Prostate gland (tissue), 2 donors: ENCODE data around the gene ALPK3. TPM values are rescaled to one million over a fixed set of nuclear protein-coding genes. Genes with fewer than 3 reads are reported as not detected.

Source experiments
- DNase-seq: peaks from one replicate; pipeline ENCODE4 v3.0.0-alpha.2; 2019; ENCODE audit warnings: low spot score
- H3K27ac ChIP-seq, 2 donors: fragments of 200-600 bp; sonication (generic); 2 replicates each; pipeline ENCODE4 v1.5.1; 2017 to 2019
- H3K27me3 ChIP-seq: fragments of 200-600 bp; sonication (generic); replicated peaks from 2 replicates; pipeline ENCODE4 v1.5.1; 2019; ENCODE audit not compliant: insufficient read depth
- H3K36me3 ChIP-seq, 2 donors: fragments of 200-600 bp; sonication (generic); 1 replicate in 1 of 2; 2 replicates in 1 of 2; pipeline versions ENCODE4 v1.5.1 to v1.8.1; 2017 to 2019
- H3K4me1 ChIP-seq: fragments of 200-600 bp; sonication (generic); replicated peaks from 2 replicates; pipeline ENCODE4 v1.5.1; 2019
- H3K4me3 ChIP-seq, 2 donors: fragments of 200-600 bp; sonication (generic); 2 replicates each; pipeline ENCODE4 v1.5.1; 2017 to 2019
- H3K9me3 ChIP-seq: fragments of 200-600 bp; sonication (generic); 2 replicates; pipeline ENCODE4 v1.5.1; 2017
- CTCF ChIP-seq, 4 experiments: fragments of 200-600 bp in 2 of 4; fragments of 450-650 bp in 2 of 4; sonication (generic) in 2 of 4; IDR thresholded peaks; 1 replicate in 3 of 4; 2 replicates in 1 of 4; pipeline ENCODE4 v1.5.1; 2016 to 2019; ENCODE audit warnings: antibody characterized with exemption in 4 of 4, mild to moderate bottlenecking in 2 of 4, moderate library complexity in 2 of 4
- POLR2A ChIP-seq: fragments of 450-650 bp; IDR thresholded peaks from one replicate; pipeline ENCODE4 v1.6.1; 2016; ENCODE audit warnings: antibody characterized with exemption, mild to moderate bottlenecking
- POLR2AphosphoS5 ChIP-seq: sonication (generic); formaldehyde crosslinking; IDR thresholded peaks from one replicate; pipeline ENCODE4 v1.6.1; 2017; ENCODE audit warnings: antibody characterized with exemption
- WGBS: methylation state at CpG from one replicate; pipeline ENCODE4 v1.1.5; 2018; 5-methylcytosine and 5-hydroxymethylcytosine counted together
- intact Hi-C: fragments of 100-400 bp; cut with DNase I; formaldehyde crosslinking; loops from one replicate; pipeline ENCODE4 v1.14.2; 2022
- total RNA-seq, 2 donors: library from RNA; depleted of rRNA; stranded (reverse); fragments of >200 nt; gene quantifications; one replicate each; pipeline ENCODE4 v1.1.0, GENCODE V29; 2016

Gene ALPK3
- total RNA-seq, 2 donors from 2014 or later = 0.68 to 7.2 TPM

- intact Hi-C loops = no loop called here
- no peak for DNase-seq
- Histone ChIP-seq H3K27me3 (no peaks in the 10 kb centered on the region), H3K9me3 (no peaks in the 10 kb centered on the region), H3K4me3 (no peak overlapping the region), H3K36me3 (no peaks in the 10 kb centered on the region), H3K4me1 (peaks cover 4% of the 10 kb centered on the region), H3K27ac (no peak overlapping the region)
- TF ChIP-seq CTCF (IDR thresholded peaks at IDR 0.05) (no peak), POLR2AphosphoS5 (no peak), POLR2A (no peak)
- 75% methylated on average over 13 of the region's 13 CpGs for WGBS
Measured at GRCh38 chr15:84863565-84864443, 46.6 kb downstream of the ALPK3 start.

- Histone ChIP-seq H3K27ac (no peak overlapping the region), H3K27me3 (no peaks in the 10 kb centered on the region), H3K4me3 (no peak overlapping the region), H3K36me3 (no peaks in the 10 kb centered on the region), H3K9me3 (no peaks in the 10 kb centered on the region), H3K4me1 (peaks cover 4% of the 10 kb centered on the region)
- TF ChIP-seq CTCF (IDR thresholded peaks at IDR 0.05) = no peak
- no peak for TF ChIP-seq POLR2A
- no peak for TF ChIP-seq POLR2AphosphoS5
- DNase-seq = no peak
- WGBS = 71% methylated on average over 7 of the region's 7 CpGs
- intact Hi-C loops = no loop called here
Measured at GRCh38 chr15:84864444-84864795, 47.3 kb downstream of the ALPK3 start.

- no peaks in the 10 kb centered on the region for H3K27me3 ChIP-seq
- WGBS = 96% methylated on average over 5 of the region's 5 CpGs
- intact Hi-C loops = no loop called here
- no peaks in the 10 kb centered on the region for H3K9me3 ChIP-seq
- peaks cover 4% of the 10 kb centered on the region for H3K4me1 ChIP-seq
- TF ChIP-seq POLR2A (no peak), CTCF (IDR thresholded peaks at IDR 0.05) (no peak), POLR2AphosphoS5 (no peak)
- H3K36me3 ChIP-seq = no peaks in the 10 kb centered on the region
- no peak overlapping the region for H3K4me3 ChIP-seq
- H3K27ac ChIP-seq = no peak overlapping the region
- no peak for DNase-seq
Measured at GRCh38 chr15:84865074-84865569, 48.0 kb downstream of the ALPK3 start.

- no peaks in the 10 kb centered on the region for H3K9me3 ChIP-seq
- TF ChIP-seq POLR2A = no peak
- no peak for TF ChIP-seq CTCF (IDR thresholded peaks at IDR 0.05)
- no peak for TF ChIP-seq POLR2AphosphoS5
- WGBS = 87% methylated on average over 12 of the region's 12 CpGs
- no peaks in the 10 kb centered on the region for H3K36me3 ChIP-seq
- H3K4me1 ChIP-seq = no peaks in the 10 kb centered on the region
- H3K27ac ChIP-seq = no peak overlapping the region
- H3K27me3 ChIP-seq = no peaks in the 10 kb centered on the region
- intact Hi-C loops = no loop called here
- no peak for DNase-seq
- no peak overlapping the region for H3K4me3 ChIP-seq
Measured at GRCh38 chr15:84868037-84868880, 51.1 kb downstream of the ALPK3 start.
